ENCODE data around the gene VPS35. TPM values are rescaled to one million over a fixed set of nuclear protein-coding genes. Genes with fewer than 3 reads are reported as not detected.

VPS35 gene
- total RNA-seq, 2 donors from 2014 or later: 14.5 to 40.5 TPM

DNA sequence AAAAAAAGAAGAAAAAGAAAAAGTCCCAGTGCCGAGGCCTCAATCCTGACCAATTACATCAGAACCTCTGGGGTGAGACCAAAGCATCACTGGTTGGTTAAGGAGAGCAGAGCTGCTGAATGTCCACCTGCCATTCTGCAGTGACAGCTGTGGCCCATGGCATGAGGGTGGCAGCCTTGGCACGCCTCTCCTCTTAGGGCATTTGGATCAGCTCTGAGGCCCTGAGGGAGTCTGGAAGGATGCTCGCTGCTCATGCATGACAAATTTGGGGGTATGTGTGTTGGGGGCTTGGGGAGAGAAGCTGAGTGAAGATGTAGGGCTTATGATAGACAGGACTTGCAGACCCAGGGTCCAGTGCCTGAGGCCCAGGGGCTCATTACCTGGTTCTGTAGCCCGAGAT, 32.9 kb upstream of the VPS35 start:
- ATAC-seq (no peak), DNase-seq (no peak)
- intact Hi-C loops (cut with DNase I): no loop called here
- no peak overlapping the region for H3K27ac ChIP-seq
- TF ChIP-seq POLR2A (IDR thresholded peaks at IDR 0.05): no peak
- TF ChIP-seq, protein P1, sequence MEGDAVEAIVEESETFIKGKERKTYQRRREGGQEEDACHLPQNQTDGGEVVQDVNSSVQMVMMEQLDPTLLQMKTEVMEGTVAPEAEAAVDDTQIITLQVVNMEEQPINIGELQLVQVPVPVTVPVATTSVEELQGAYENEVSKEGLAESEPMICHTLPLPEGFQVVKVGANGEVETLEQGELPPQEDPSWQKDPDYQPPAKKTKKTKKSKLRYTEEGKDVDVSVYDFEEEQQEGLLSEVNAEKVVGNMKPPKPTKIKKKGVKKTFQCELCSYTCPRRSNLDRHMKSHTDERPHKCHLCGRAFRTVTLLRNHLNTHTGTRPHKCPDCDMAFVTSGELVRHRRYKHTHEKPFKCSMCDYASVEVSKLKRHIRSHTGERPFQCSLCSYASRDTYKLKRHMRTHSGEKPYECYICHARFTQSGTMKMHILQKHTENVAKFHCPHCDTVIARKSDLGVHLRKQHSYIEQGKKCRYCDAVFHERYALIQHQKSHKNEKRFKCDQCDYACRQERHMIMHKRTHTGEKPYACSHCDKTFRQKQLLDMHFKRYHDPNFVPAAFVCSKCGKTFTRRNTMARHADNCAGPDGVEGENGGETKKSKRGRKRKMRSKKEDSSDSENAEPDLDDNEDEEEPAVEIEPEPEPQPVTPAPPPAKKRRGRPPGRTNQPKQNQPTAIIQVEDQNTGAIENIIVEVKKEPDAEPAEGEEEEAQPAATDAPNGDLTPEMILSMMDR (IDR thresholded peaks at IDR 0.05): no peak
- H3K27me3 ChIP-seq: no peaks in the 10 kb centered on the region
- H3K4me3 ChIP-seq: no peak overlapping the region
- H3K9me3 ChIP-seq: no peaks in the 10 kb centered on the region
- no peaks in the 10 kb centered on the region for H3K36me3 ChIP-seq (replicated peaks in 1 of 2; ENCODE audit: insufficient read depth in 1 of 2, low read depth in 2 of 2)
- no peaks in the 10 kb centered on the region for H3K4me1 ChIP-seq
- 72 to 83% methylated on average over 3 to 4 of the region's 4 CpGs for WGBS, 2 donors

DNA sequence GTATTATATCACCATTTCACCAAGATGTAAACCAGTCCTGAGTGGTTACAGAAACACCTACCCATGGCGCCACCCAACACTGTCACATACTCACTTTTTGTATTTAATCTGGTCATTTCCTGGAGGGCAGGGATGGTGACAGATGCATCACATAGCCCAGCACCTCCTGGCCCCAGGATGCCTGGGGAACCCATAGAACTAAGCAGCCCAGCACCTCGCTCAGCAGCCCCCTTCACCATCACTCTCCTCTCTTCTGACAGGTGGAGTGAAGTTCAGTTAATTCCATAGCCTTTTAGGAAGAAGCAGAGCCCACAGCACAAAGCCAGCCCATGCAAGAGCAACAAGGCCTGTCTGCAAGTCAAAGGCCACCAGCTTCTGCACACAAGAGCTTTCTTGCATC, 31.6 kb upstream of the VPS35 start:
- Histone ChIP-seq H3K9me3 (no peaks in the 10 kb centered on the region), H3K27me3 (no peaks in the 10 kb centered on the region), H3K36me3 (replicated peaks in 1 of 2; ENCODE audit: insufficient read depth in 1 of 2, low read depth in 2 of 2) (no peaks in the 10 kb centered on the region), H3K27ac (no peak overlapping the region), H3K4me3 (no peak overlapping the region), H3K4me1 (no peaks in the 10 kb centered on the region)
- TF ChIP-seq, protein P1 (IDR thresholded peaks at IDR 0.05): no peak
- no peak for TF ChIP-seq POLR2A (IDR thresholded peaks at IDR 0.05)
- intact Hi-C loops (cut with DNase I): no loop called here
- WGBS, 2 donors: 84 to 92% methylated on average over 2 of the region's 2 CpGs
- ATAC-seq (no peak), DNase-seq (no peak)

GRCh38 chr16:46719528-46719927, 30.6 kb upstream of the VPS35 start:
- Histone ChIP-seq H3K9me3 (no peaks in the 10 kb centered on the region), H3K27ac (no peak overlapping the region), H3K27me3 (no peaks in the 10 kb centered on the region), H3K36me3 (replicated peaks in 1 of 2; ENCODE audit: insufficient read depth in 1 of 2, low read depth in 2 of 2) (no peaks in the 10 kb centered on the region), H3K4me3 (no peak overlapping the region), H3K4me1 (no peaks in the 10 kb centered on the region)
- 89 to 94% methylated on average over 6 of the region's 6 CpGs for WGBS, 2 donors
- ATAC-seq (no peak), DNase-seq (no peak)
- no peak for TF ChIP-seq POLR2A (IDR thresholded peaks at IDR 0.05)
- TF ChIP-seq, protein P1 (IDR thresholded peaks at IDR 0.05): no peak
- intact Hi-C loops (cut with DNase I): no loop called here

DNA sequence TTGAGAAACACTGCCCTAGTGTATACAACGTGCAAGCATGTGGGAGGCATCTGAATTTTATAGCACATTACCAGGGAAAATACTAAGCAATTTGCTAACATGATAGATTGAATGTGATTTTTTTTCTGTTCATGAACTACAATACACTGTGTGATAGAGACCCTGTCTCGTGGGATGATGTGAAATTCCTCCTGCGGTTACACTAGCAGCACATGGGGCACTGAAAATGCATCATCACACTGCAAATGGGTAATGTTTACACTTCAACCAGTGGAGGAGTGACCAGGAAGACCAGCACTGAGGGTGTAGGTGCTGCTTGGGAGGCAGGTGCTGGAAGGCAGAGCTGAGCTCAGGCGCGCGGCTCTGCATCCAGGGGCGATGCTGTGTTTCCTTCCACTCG, 29.2 kb upstream of the VPS35 start:
- Histone ChIP-seq H3K4me1 (no peaks in the 10 kb centered on the region), H3K27me3 (no peaks in the 10 kb centered on the region), H3K4me3 (no peak overlapping the region), H3K27ac (no peak overlapping the region), H3K9me3 (no peaks in the 10 kb centered on the region), H3K36me3 (replicated peaks in 1 of 2; ENCODE audit: insufficient read depth in 1 of 2, low read depth in 2 of 2) (no peaks in the 10 kb centered on the region)
- TF ChIP-seq, protein P1 (IDR thresholded peaks at IDR 0.05): no peak
- no peak for TF ChIP-seq POLR2A (IDR thresholded peaks at IDR 0.05)
- intact Hi-C loops (cut with DNase I): no loop called here
- no peak for DNase-seq
- no peak for ATAC-seq
- 75 to 83% methylated on average over 8 of the region's 8 CpGs for WGBS, 2 donors

- Histone ChIP-seq H3K4me3 (no peak overlapping the region), H3K4me1 (no peaks in the 10 kb centered on the region), H3K27me3 (no peaks in the 10 kb centered on the region), H3K9me3 (no peaks in the 10 kb centered on the region), H3K36me3 (replicated peaks in 1 of 2; ENCODE audit: insufficient read depth in 1 of 2, low read depth in 2 of 2) (no peaks in the 10 kb centered on the region), H3K27ac (no peak overlapping the region)
- DNase-seq (no peak), ATAC-seq (no peak)
- 58 to 64% methylated on average over 2 of the region's 2 CpGs for WGBS, 2 donors
- intact Hi-C loops (cut with DNase I): no loop called here
- TF ChIP-seq, protein P1 (IDR thresholded peaks at IDR 0.05): no peak
- no peak for TF ChIP-seq POLR2A (IDR thresholded peaks at IDR 0.05)
Observed at GRCh38 chr16:46717692-46718091, 28.7 kb upstream of the VPS35 start.

Measured in body of pancreas (tissue), 4 donors.